Liver (tissue), 9 donors: ENCODE results near the gene SLC27A3. TPM values are rescaled to one million over a fixed set of nuclear protein-coding genes. Genes with fewer than 3 reads are reported as not detected.
A peak's percentile ranks its signal among the peaks of the same experiment; 100 is the strongest.

Source experiments
- DNase-seq: peaks from one replicate; pipeline ENCODE4 v3.0.0-alpha.2; 2017; ENCODE audit warnings: low spot score
- H3K27ac ChIP-seq, 2 donors: one replicate each; pipeline ENCODE4 v1.7.0; 2013; ENCODE audit warnings: inconsistent platforms in 2 of 2, low read length in 2 of 2, control low read depth in 1 of 2, low read depth in 1 of 2, mild to moderate bottlenecking in 1 of 2
- H3K27me3 ChIP-seq, 4 donors: one replicate each; pipeline versions ENCODE4 v1.6.1 to v1.7.0; 2013; ENCODE audit warnings: low read length in 3 of 4, inconsistent platforms in 1 of 4, mild to moderate bottlenecking in 1 of 4, moderate library complexity in 1 of 4; ENCODE audit not compliant: control insufficient read depth in 4 of 4, insufficient read depth in 4 of 4
- H3K36me3 ChIP-seq, 4 donors: one replicate each; pipeline versions ENCODE4 v1.6.1 to v1.7.0; 2013; ENCODE audit warnings: low read length in 3 of 4, mild to moderate bottlenecking in 3 of 4, low read depth in 1 of 4, moderate library complexity in 1 of 4; ENCODE audit not compliant: control insufficient read depth in 4 of 4, insufficient read depth in 3 of 4
- H3K4me1 ChIP-seq, 4 donors: one replicate each; pipeline versions ENCODE4 v1.6.1 to v1.7.0; 2013; ENCODE audit warnings: low read length in 3 of 4, mild to moderate bottlenecking in 3 of 4, moderate library complexity in 1 of 4; ENCODE audit not compliant: control insufficient read depth in 4 of 4, insufficient read depth in 4 of 4
- H3K4me3 ChIP-seq, 3 donors: one replicate each; pipeline versions ENCODE4 v1.6.1 to v1.7.0; 2013; ENCODE audit warnings: low read length in 3 of 3, control low read depth in 1 of 3, low read depth in 1 of 3, mild to moderate bottlenecking in 1 of 3
- H3K9ac ChIP-seq, 2 donors: one replicate each; pipeline ENCODE4 v1.7.0; 2013; ENCODE audit warnings: low read length in 2 of 2, mild to moderate bottlenecking in 2 of 2, moderate library complexity in 2 of 2, control low read depth in 1 of 2, low read depth in 1 of 2
- H3K9me3 ChIP-seq, 4 donors: one replicate each; pipeline versions ENCODE4 v1.6.1 to v1.7.0; 2013; ENCODE audit warnings: low read length in 3 of 4; ENCODE audit not compliant: control insufficient read depth in 4 of 4
- EGR1 ChIP-seq, 2 donors: IDR thresholded peaks; 2 replicates each; pipeline ENCODE4 v1.6.1; 2016 to 2018; ENCODE audit warnings: antibody characterized with exemption in 2 of 2, low read depth in 2 of 2
- FOXA1 ChIP-seq: IDR thresholded peaks from 2 replicates; pipeline ENCODE4 v1.6.1; 2016; ENCODE audit warnings: antibody characterized with exemption
- FOXA2 ChIP-seq: IDR thresholded peaks from 2 replicates; pipeline ENCODE4 v1.6.1; 2016; ENCODE audit warnings: antibody characterized with exemption
- GABPA ChIP-seq, 2 donors: IDR thresholded peaks in 1 of 2; conservative IDR thresholded peaks in 1 of 2; 2 replicates each; pipeline ENCODE4 v1.6.1; 2016; ENCODE audit warnings: antibody characterized with exemption in 2 of 2, mild to moderate bottlenecking in 1 of 2, moderate library complexity in 1 of 2
- HNF4A ChIP-seq, 2 donors: conservative IDR thresholded peaks; 2 replicates each; pipeline ENCODE4 v1.6.1; 2016; ENCODE audit warnings: antibody characterized with exemption in 2 of 2, mild to moderate bottlenecking in 2 of 2
- HNF4G ChIP-seq: IDR thresholded peaks from 2 replicates; pipeline ENCODE4 v1.6.1; 2016; ENCODE audit warnings: antibody characterized with exemption
- JUND ChIP-seq, 2 donors: IDR thresholded peaks; 2 replicates each; pipeline ENCODE4 v1.6.1; 2016; ENCODE audit warnings: antibody characterized with exemption in 2 of 2
- NR2F2 ChIP-seq: IDR thresholded peaks from 2 replicates; pipeline ENCODE4 v1.6.1; 2016; ENCODE audit warnings: antibody characterized with exemption
- RAD21 ChIP-seq, 2 donors: IDR thresholded peaks; 2 replicates each; pipeline ENCODE4 v1.6.1; 2016; ENCODE audit warnings: antibody characterized with exemption in 2 of 2, mild to moderate bottlenecking in 2 of 2
- RXRA ChIP-seq, 2 donors: IDR thresholded peaks; 2 replicates each; pipeline ENCODE4 v1.6.1; 2017 to 2018; ENCODE audit warnings: antibody characterized with exemption in 2 of 2, mild to moderate bottlenecking in 1 of 2
- SP1 ChIP-seq: IDR thresholded peaks from 2 replicates; pipeline ENCODE4 v1.6.1; 2018; ENCODE audit warnings: antibody characterized with exemption, mild to moderate bottlenecking
- TAF1 ChIP-seq: conservative IDR thresholded peaks from 2 replicates; pipeline ENCODE4 v1.6.1; 2016; ENCODE audit warnings: antibody characterized with exemption, mild to moderate bottlenecking
- YY1 ChIP-seq: IDR thresholded peaks from 2 replicates; pipeline ENCODE4 v1.6.1; 2016; ENCODE audit warnings: antibody characterized with exemption, mild to moderate bottlenecking
- WGBS: extraction: QIAGEN DNeasy Blood & Tissue Kit; methylation state at CpG from one replicate; pipeline ENCODE4 v1.1.7; 2013; 5-methylcytosine and 5-hydroxymethylcytosine counted together
- polyA plus RNA-seq, 2 donors: library from polyadenylated mRNA; stranded (reverse) in 1 of 2; unstranded in 1 of 2; fragments of 200-250 nt in 1 of 2; fragments of >200 nt in 1 of 2; fragmentation: Nextera tagmentation in 1 of 2; extraction: Ambion mirVana in 1 of 2; gene quantifications; one replicate each; pipeline versions ENCODE4 v1.2.1 to v1.2.3, GENCODE V29; 2013 to 2015
- total RNA-seq, 2 donors: library from RNA; depleted of rRNA; stranded (reverse); fragments of >200 nt; gene quantifications; one replicate each; pipeline ENCODE4 v1.2.3, GENCODE V29; 2014
- TF ChIP-seq, protein P1 (sequence below): IDR thresholded peaks from 2 replicates; pipeline ENCODE4 v1.6.1; 2016; ENCODE audit warnings: antibody characterized with exemption
- TF ChIP-seq, protein P2 (sequence below): IDR thresholded peaks from 2 replicates; pipeline ENCODE4 v1.6.1; 2016; ENCODE audit warnings: antibody characterized with exemption
- TF ChIP-seq, protein P3 (sequence below): fragments of 150-350 bp; IDR thresholded peaks from 2 replicates; pipeline ENCODE4 v1.5.1; 2017; ENCODE audit warnings: improper control_type of control experiment, low read depth, low read length; ENCODE audit not compliant: missing input control
- TF ChIP-seq, protein P4 (sequence below): IDR thresholded peaks from 2 replicates; pipeline ENCODE4 v1.6.1; 2016; ENCODE audit warnings: antibody characterized with exemption, mild to moderate bottlenecking
- TF ChIP-seq, protein P5 (sequence below): IDR thresholded peaks from 2 replicates; pipeline ENCODE4 v1.6.1; 2016; ENCODE audit warnings: antibody characterized with exemption
- donor health status: healthy.
- donor health status: healthy.
- donor health status: healthy.
- donor health status: healthy.
- donor health status: healthy.

The SLC27A3 gene
- total and polyA plus RNA-seq, 4 donors, result 18.1 to 47.4 (median 28.2) TPM

DNA sequence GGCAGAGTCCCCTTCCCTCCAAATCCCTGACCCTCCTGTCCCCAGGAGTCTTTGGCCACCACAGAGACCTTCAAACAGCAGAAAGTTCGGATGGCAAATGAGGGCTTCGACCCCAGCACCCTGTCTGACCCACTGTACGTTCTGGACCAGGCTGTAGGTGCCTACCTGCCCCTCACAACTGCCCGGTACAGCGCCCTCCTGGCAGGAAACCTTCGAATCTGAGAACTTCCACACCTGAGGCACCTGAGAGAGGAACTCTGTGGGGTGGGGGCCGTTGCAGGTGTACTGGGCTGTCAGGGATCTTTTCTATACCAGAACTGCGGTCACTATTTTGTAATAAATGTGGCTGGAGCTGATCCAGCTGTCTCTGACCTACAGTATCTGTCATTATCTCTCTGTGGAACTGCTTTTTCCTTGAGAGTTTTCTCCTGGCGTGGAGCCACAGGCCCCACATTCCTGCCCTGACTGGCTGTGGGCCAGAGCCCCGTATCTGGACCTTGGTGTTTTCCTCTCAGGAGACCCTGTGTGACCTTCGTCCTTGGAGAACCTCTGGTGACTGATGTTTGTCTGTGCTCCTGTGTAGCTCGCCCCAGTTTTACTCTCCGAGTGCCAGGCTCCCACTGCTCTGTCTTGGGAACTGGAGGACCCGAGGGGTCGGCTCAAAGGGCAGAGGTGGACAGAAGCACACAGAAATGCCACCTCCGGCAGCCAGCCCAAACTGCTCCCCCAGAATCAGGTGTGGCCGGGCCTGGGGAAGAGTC, 4.8 kb downstream of the SLC27A3 start:
- 35% methylated on average over 17 of the region's 17 CpGs for WGBS
- Histone ChIP-seq H3K4me3 (no peak overlapping the region), H3K27me3 (no peaks in the 10 kb centered on the region), H3K27ac (peak overlapping the region in 1 of 2 donors; percentile 1), H3K4me1 (peaks cover 35 to 66% (median 50%) of the 10 kb centered on the region in 4 donors), H3K9ac (no peak overlapping the region), H3K36me3 (peaks cover 0 to 2% (median 0%) of the 10 kb centered on the region in 4 donors), H3K9me3 (no peaks in the 10 kb centered on the region)
- TF ChIP-seq, protein P1, sequence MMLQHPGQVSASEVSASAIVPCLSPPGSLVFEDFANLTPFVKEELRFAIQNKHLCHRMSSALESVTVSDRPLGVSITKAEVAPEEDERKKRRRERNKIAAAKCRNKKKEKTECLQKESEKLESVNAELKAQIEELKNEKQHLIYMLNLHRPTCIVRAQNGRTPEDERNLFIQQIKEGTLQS, result no peak
- TF ChIP-seq, protein P2, sequence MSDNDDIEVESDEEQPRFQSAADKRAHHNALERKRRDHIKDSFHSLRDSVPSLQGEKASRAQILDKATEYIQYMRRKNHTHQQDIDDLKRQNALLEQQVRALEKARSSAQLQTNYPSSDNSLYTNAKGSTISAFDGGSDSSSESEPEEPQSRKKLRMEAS, result no peak
- peak in 1 of 2 donors; percentile 13 for TF ChIP-seq HNF4A (conservative IDR thresholded peaks at IDR 0.05)
- TF ChIP-seq FOXA2, result no peak
- TF ChIP-seq, protein P3, sequence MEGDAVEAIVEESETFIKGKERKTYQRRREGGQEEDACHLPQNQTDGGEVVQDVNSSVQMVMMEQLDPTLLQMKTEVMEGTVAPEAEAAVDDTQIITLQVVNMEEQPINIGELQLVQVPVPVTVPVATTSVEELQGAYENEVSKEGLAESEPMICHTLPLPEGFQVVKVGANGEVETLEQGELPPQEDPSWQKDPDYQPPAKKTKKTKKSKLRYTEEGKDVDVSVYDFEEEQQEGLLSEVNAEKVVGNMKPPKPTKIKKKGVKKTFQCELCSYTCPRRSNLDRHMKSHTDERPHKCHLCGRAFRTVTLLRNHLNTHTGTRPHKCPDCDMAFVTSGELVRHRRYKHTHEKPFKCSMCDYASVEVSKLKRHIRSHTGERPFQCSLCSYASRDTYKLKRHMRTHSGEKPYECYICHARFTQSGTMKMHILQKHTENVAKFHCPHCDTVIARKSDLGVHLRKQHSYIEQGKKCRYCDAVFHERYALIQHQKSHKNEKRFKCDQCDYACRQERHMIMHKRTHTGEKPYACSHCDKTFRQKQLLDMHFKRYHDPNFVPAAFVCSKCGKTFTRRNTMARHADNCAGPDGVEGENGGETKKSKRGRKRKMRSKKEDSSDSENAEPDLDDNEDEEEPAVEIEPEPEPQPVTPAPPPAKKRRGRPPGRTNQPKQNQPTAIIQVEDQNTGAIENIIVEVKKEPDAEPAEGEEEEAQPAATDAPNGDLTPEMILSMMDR, result no peak
- no peak for TF ChIP-seq EGR1 (IDR thresholded peaks at IDR 0.05; ENCODE audit: low read depth in 2 of 2)
- TF ChIP-seq GABPA (IDR thresholded peaks at IDR 0.05 in 1 of 2, conservative IDR thresholded peaks at IDR 0.05 in 1 of 2), result no peak
- TF ChIP-seq NR2F2, result peak; percentile 88
- TF ChIP-seq, protein P4, sequence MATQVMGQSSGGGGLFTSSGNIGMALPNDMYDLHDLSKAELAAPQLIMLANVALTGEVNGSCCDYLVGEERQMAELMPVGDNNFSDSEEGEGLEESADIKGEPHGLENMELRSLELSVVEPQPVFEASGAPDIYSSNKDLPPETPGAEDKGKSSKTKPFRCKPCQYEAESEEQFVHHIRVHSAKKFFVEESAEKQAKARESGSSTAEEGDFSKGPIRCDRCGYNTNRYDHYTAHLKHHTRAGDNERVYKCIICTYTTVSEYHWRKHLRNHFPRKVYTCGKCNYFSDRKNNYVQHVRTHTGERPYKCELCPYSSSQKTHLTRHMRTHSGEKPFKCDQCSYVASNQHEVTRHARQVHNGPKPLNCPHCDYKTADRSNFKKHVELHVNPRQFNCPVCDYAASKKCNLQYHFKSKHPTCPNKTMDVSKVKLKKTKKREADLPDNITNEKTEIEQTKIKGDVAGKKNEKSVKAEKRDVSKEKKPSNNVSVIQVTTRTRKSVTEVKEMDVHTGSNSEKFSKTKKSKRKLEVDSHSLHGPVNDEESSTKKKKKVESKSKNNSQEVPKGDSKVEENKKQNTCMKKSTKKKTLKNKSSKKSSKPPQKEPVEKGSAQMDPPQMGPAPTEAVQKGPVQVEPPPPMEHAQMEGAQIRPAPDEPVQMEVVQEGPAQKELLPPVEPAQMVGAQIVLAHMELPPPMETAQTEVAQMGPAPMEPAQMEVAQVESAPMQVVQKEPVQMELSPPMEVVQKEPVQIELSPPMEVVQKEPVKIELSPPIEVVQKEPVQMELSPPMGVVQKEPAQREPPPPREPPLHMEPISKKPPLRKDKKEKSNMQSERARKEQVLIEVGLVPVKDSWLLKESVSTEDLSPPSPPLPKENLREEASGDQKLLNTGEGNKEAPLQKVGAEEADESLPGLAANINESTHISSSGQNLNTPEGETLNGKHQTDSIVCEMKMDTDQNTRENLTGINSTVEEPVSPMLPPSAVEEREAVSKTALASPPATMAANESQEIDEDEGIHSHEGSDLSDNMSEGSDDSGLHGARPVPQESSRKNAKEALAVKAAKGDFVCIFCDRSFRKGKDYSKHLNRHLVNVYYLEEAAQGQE, result no peak
- peak; percentile 33 for TF ChIP-seq SP1
- TF ChIP-seq JUND (IDR thresholded peaks at IDR 0.05), result no peak
- peak; percentile 46 to 80 for TF ChIP-seq RXRA (IDR thresholded peaks at IDR 0.05)
- no peak for TF ChIP-seq HNF4G
- no peak for TF ChIP-seq YY1
- no peak for TF ChIP-seq TAF1
- no peak for TF ChIP-seq FOXA1
- peak in 1 of 2 donors; percentile 9 for TF ChIP-seq RAD21 (IDR thresholded peaks at IDR 0.05)
- TF ChIP-seq, protein P5, sequence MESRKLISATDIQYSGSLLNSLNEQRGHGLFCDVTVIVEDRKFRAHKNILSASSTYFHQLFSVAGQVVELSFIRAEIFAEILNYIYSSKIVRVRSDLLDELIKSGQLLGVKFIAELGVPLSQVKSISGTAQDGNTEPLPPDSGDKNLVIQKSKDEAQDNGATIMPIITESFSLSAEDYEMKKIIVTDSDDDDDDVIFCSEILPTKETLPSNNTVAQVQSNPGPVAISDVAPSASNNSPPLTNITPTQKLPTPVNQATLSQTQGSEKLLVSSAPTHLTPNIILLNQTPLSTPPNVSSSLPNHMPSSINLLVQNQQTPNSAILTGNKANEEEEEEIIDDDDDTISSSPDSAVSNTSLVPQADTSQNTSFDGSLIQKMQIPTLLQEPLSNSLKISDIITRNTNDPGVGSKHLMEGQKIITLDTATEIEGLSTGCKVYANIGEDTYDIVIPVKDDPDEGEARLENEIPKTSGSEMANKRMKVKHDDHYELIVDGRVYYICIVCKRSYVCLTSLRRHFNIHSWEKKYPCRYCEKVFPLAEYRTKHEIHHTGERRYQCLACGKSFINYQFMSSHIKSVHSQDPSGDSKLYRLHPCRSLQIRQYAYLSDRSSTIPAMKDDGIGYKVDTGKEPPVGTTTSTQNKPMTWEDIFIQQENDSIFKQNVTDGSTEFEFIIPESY, result no peak
- no peak for DNase-seq
